Hematopoietic multipotent progenitor cell treated with erythropoietin and hydrocortisone succinate and interleukin-3 and kit ligand, for 6 days (in vitro differentiated cells): ENCODE measurements around the gene MICAL3.
A peak's percentile ranks its signal among the peaks of the same experiment; 100 is the strongest.

Source experiments
- DNase-seq: peaks from one replicate; pipeline ENCODE4 v3.0.0-alpha.2; 2015

MICAL3 gene

DNA sequence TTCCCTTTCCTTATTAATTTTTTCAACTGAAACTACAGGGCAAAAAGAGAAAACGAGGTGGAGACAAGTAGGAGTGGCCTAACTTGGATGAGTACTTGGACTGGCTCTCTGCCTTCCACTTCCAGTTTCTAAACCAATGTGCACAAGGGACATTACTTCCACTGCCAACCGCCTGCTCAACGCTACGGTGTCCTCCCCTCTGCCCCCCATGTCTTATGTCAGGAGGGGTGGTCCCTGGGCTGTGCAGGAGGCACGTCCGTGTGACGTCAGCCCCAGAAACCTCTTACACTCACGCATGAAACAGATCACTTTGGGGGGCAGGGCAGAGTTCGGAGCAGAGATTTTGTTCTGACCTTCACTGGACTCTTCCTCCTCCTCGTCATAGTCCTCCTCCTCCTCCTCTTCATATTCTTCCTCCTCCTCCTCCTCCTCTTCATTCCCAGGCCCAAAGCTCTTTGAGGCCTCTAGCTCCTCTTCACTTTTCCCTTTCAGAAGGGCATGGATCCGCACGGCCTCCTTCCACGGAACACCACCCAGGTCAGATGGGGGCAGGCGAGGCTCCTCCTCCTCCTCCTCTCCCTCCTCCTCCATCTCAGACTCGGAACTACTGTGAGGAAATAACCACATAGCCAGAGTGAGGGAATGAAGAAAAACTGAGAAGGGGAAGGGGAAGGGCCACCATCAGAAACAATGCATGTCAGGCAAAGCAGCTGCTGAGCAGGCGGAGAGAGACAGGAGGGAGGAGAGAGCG is 192.7 kb downstream of the MICAL3 start:
- no peak for DNase-seq

- peak; percentile 89 for DNase-seq
Observed at GRCh38 chr22:17830043-17830961, 194.1 kb downstream of the MICAL3 start.

- DNase-seq: no peak
Observed at GRCh38 chr22:17829695-17830042, 194.7 kb downstream of the MICAL3 start.

GRCh38 chr22:17828502-17829080 is 195.8 kb downstream of the MICAL3 start:
- DNase-seq: no peak

- no peak for DNase-seq
Observed at GRCh38 chr22:17827466-17827865, 196.9 kb downstream of the MICAL3 start.

DNA sequence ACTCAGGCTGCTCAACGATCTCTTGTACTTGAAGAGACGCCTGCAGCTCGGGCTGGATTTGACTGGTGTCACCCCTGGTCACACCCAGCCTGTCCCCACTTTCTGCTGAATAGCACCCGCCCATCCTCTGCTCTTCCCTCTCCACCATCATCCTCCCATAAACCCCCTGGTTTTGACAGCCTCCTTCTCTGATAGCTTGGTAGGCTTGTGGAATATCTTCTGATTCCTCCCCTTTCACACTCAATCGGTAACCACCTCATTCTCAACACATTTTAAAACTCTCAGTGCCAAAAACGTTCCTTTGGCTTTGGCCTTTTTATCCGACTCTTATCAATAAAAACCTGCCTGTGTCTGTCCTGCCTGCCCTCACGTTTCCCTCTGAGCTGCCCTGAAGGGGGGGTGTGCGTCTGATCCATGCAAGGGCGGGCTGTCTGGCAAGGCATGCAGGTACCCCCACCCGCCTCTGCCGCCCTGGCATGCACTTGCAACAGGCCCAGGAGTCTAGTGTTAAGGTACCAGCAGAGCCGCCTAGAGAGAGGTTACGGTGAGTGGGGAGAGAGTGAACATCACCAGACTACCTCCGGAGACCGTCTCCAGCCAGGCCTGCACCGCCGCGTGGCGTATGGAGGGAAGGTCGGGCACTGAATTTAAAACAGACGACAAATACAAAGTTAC is 198.3 kb downstream of the MICAL3 start:
- DNase-seq: peak; percentile 47

- DNase-seq: peak; percentile 98
Observed at GRCh38 chr22:17824457-17824856, 199.9 kb downstream of the MICAL3 start.

DNA sequence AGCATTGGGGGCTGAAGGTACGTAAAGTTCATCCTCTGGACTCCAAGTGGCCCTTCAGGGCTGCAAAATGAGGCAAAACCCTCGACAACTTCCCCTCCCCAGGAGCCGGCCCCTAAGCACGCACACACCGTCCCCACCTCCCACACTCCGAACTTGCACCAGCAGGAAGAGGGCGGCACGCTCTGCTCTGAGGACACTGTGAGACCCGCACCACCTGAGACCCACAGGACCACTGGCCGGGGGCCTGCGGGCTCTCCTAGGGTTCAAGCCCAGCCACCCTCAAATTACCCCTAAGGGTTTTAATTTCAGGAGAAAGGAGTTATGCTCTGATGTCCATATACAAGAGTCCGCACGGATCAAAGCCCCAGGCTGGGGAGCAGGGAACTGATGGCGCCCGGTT is 200.4 kb downstream of the MICAL3 start:
- DNase-seq: no peak

- no peak for DNase-seq
Observed at GRCh38 chr22:17823226-17823625, 201.1 kb downstream of the MICAL3 start.

GRCh38 chr22:17822087-17822486 is 202.3 kb downstream of the MICAL3 start:
- DNase-seq: no peak

DNA sequence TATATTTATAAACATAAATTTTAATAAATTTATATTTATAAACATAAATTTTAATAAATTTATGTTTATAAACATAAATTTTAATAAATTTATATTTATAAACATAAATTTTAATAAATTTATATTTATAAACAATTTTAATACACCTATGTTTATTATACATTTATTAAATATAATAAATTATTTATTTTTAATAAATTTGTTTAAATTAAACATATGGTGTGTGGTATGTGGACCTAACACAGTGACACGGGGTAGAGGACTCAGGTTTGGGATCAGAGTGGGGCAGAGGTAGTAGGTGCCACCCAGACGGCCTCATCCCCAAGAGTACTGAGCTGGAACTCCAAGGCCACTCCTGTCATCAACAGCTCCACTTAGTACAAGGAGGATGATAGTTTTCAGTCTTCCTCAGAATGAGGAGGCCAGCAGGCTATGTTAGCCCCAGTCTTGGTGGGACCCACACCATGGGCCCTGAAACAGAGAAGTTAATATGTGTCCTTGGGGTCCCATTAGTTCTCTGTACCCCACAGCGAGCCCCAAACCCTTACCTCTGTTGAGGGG is 203.4 kb downstream of the MICAL3 start:
- peak; percentile 21 for DNase-seq

GRCh38 chr22:17818649-17819048 is 205.7 kb downstream of the MICAL3 start:
- DNase-seq: no peak

- DNase-seq: no peak
Observed at GRCh38 chr22:17818180-17818579, 206.2 kb downstream of the MICAL3 start.

DNA sequence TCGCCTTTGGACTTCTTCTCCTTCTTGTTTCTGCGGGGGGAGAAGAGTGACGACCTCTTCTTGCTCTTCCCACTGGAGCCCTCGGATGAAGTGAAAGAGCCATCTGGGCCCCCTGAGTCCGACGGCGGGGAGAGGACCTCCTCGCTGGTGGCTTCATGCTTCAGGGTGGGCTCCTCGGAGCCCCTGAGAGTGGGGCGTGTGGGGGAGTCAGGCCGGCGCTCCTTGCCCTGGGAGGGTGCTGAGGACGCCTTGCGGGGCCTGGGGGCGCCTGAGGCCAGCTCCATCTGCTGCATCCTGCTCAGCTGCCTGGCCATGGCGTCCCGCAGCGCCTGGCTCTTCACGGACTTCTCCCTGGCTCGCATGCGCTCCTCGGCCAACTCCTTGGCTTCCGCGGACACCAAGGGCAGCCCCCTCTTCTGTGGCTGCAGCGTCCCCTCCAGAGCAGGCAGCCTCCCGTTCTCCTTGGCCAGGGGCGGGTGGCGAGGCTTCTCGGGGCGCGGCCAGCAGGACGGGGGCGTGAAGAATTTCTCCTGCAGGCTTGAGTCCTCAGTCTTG is 206.8 kb downstream of the MICAL3 start:
- DNase-seq: no peak

GRCh38 chr22:17817079-17817478 is 207.3 kb downstream of the MICAL3 start:
- no peak for DNase-seq

DNA sequence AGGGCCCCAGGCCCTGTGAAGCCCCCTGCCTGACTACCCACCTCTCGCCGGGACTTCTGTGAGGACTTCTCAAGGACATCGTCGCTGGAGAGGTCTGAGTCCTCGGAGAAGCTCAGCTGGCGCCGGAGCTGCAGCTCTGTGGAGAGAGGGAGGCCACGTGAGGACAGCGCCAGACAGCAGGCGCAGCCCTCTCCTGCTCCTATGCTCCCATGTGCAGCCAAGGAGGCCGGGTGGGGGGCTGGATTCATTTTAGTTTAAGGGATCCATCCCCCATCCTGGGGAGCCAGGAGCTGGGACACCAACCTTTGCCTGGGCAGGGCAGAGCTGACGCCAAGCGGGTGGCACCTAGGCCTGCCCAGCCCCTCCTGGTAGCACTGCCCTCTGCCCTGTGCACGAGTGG is 207.7 kb downstream of the MICAL3 start:
- DNase-seq: no peak

DNA sequence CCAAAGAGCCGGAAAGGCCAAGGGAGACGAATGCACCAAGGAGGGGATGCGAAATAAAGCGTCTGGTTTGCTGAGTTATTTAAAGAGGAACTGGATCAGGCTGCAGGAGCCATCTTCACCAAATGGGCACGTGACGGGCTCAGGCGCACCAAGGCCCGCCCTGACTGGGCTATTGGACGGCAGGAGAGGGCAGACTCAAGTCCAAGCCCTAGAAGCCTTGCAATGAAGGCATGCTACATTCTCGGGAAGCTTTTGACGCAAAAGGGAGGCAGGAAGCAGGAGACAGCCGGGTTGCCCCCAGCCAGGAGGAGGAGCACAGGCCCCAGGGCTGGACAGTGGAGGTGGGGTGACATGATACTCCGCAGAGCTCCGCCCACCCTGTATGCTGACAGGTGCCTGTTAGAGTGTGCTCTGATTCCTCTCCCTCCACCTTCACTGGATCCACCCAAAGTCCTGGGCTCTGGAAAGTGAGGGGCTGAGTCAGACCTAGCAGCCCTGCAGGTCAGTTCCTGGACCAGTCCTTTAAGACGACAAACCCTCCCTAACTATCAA is 208.6 kb downstream of the MICAL3 start:
- DNase-seq: no peak

DNA sequence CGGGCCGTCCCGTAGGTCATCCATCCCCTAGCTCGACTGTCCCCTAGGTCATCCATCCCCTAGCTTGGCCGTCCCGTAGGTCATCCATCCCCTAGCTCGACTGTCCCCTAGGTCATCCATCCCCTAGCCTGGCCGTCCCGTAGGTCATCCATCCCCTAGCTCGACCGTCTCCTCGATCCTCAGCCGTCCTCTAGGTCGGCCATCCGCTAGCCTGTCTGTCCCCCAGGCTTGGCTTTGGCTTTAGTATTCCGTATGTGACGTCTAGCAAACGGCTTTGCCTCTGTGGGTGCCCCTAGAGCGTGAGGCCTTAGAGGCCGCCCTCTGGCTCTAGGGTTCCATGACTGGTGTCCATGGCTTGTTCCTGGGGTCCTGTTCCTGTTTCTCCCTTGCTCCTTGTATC is 209.5 kb downstream of the MICAL3 start:
- no peak for DNase-seq

DNA sequence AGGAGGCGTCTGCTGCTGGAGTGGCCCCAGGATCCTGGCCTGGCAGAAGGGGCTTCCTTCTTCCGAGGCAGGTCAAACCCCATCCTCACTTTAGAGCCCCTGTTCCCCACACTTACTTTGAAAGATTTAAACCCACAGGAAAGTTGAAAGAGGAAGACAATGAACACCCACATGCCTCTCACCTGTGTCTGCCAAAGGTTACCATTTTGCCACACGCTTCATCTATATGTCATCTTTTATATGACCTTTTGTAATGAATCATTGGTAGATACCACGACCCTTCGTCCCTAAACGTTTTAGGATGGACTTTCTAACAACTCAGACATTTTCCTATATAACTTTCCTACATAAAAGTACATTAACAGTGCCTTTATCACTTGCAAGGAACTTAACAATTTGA is 210.3 kb downstream of the MICAL3 start:
- no peak for DNase-seq

DNA sequence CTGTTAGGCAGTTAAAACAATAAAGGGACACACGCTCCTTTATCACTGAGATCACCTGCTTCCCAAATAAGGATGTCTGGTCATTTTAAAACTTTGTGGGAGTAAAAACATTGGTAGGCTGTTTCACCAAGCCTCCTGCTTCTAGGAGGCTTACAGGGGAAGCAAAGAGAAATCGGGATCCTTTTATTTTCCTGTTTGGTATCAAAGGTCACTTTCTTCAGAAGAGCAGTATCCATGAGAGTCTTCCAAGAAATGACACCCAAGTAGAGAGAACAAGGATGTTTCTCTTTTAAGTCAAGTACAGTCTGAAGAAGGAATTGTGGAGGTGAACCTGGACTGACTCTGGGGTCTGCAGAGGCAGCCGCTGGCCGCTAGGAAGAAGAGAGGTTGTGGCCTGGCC is 213.2 kb downstream of the MICAL3 start:
- no peak for DNase-seq

GRCh38 chr22:17810570-17811116 is 213.7 kb downstream of the MICAL3 start:
- DNase-seq: no peak
